Neural progenitor cell (in vitro differentiated cells): Measurements from ENCODE around the gene FAM124A. TPM values are rescaled to one million over a fixed set of nuclear protein-coding genes. Genes with fewer than 3 reads are reported as not detected.
A peak's percentile ranks its signal among the peaks of the same experiment; 100 is the strongest.

Experiments
- DNase-seq: peaks from one replicate; pipeline ENCODE4 v3.0.0-alpha.2; 2016; ENCODE audit warnings: low spot score
- H2AFZ ChIP-seq: fragments of 200-600 bp; sonication (generic); replicated peaks from 2 replicates; pipeline ENCODE4 v1.6.1; 2016; ENCODE audit warnings: antibody characterized with exemption
- H3F3A ChIP-seq: fragments of 200-600 bp; sonication (generic); 2 replicates; pipeline ENCODE4 v1.6.1; 2016; ENCODE audit warnings: antibody characterized with exemption, low read depth
- H3K27ac ChIP-seq: fragments of 200-600 bp; sonication (generic); 2 replicates; pipeline ENCODE4 v1.5.1; 2016; ENCODE audit warnings: mild to moderate bottlenecking
- H3K27me3 ChIP-seq: fragments of 200-600 bp; sonication (generic); 2 replicates; pipeline ENCODE4 v1.6.1; 2016; ENCODE audit warnings: mild to moderate bottlenecking, moderate library complexity
- H3K36me3 ChIP-seq: fragments of 200-600 bp; sonication (generic); 2 replicates; pipeline ENCODE4 v1.5.1; 2016
- H3K4me1 ChIP-seq: fragments of 200-600 bp; sonication (generic); 2 replicates; pipeline ENCODE4 v1.6.1; 2016; ENCODE audit warnings: mixed run types
- H3K4me2 ChIP-seq: fragments of 200-600 bp; sonication (generic); 2 replicates; pipeline ENCODE4 v1.6.1; 2016
- H3K4me3 ChIP-seq: fragments of 200-600 bp; sonication (generic); 2 replicates; pipeline ENCODE4 v1.5.1; 2016
- H3K79me2 ChIP-seq: fragments of 200-600 bp; sonication (generic); 2 replicates; pipeline ENCODE4 v1.6.1; 2016; ENCODE audit warnings: low read depth
- H3K9ac ChIP-seq: fragments of 200-600 bp; sonication (generic); 2 replicates; pipeline ENCODE4 v1.6.1; 2016
- H3K9me3 ChIP-seq: fragments of 200-600 bp; sonication (generic); 2 replicates; pipeline ENCODE4 v1.5.1; 2016; ENCODE audit warnings: low read depth
- H4K20me1 ChIP-seq: fragments of 200-600 bp; sonication (generic); 2 replicates; pipeline ENCODE4 v1.6.1; 2016; ENCODE audit warnings: low read depth
- H3K27ac Mint-ChIP-seq: 3 replicates; pipeline ENCODE4 v1.8.0; 2021; ENCODE audit warnings: mixed read lengths
- H3K27me3 Mint-ChIP-seq: 2 replicates; pipeline ENCODE4 v1.8.0; 2022; ENCODE audit warnings: low read depth, mild to moderate bottlenecking, inconsistent platforms, moderate library complexity, mixed read lengths; ENCODE audit not compliant: insufficient read depth
- H3K36me3 Mint-ChIP-seq: 3 replicates; pipeline ENCODE4 v1.8.0; 2021; ENCODE audit warnings: mixed read lengths
- H3K4me1 Mint-ChIP-seq: 3 replicates; pipeline ENCODE4 v1.8.0; 2021; ENCODE audit warnings: mixed read lengths
- H3K4me3 Mint-ChIP-seq: 3 replicates; pipeline ENCODE4 v1.8.0; 2021; ENCODE audit warnings: mild to moderate bottlenecking, moderate library complexity, mixed read lengths
- H3K9me3 Mint-ChIP-seq: 3 replicates; pipeline ENCODE4 v1.8.0; 2020; ENCODE audit warnings: mixed read lengths
- CTCF ChIP-seq: fragments of 200-600 bp; sonication (generic); IDR thresholded peaks from 2 replicates; pipeline ENCODE4 v1.5.1; 2017; ENCODE audit warnings: antibody characterized with exemption, mild to moderate bottlenecking
- EZH2 ChIP-seq: fragments of 200-600 bp; sonication (generic); IDR thresholded peaks from 2 replicates; pipeline ENCODE4 v1.6.1; 2017; ENCODE audit warnings: antibody characterized with exemption, mild to moderate bottlenecking, moderate library complexity
- EZH2phosphoT487 ChIP-seq: fragments of 200-600 bp; sonication (generic); IDR thresholded peaks from 2 replicates; pipeline ENCODE4 v1.6.1; 2017; ENCODE audit warnings: antibody characterized with exemption
- total RNA-seq: library from RNA; depleted of rRNA; stranded (reverse); fragments of >200 nt; gene quantifications from 2 replicates; pipeline ENCODE4 v1.2.3, GENCODE V29; 2015; ENCODE audit warnings: low replicate concordance

The FAM124A gene
- total RNA-seq, 1 donor from 2014 or later: 22.6 TPM

- Mint-ChIP-seq H3K36me3 (peaks cover 3% of the 10 kb centered on the region), H3K9me3 (no peaks in the 10 kb centered on the region), H3K27me3 (no peaks in the 10 kb centered on the region), H3K4me3 (peak overlapping the region; percentile 44), H3K27ac (peak overlapping the region; percentile 99), H3K4me1 (peaks cover 65% of the 10 kb centered on the region)
- peaks cover 62% of the 10 kb centered on the region for H3K4me1 ChIP-seq
- TF ChIP-seq EZH2phosphoT487 (no peak), CTCF (no peak), EZH2 (no peak)
- peaks cover 47% of the 10 kb centered on the region for H3F3A ChIP-seq
- no peaks in the 10 kb centered on the region for H3K36me3 ChIP-seq
- no peak overlapping the region for H2AFZ ChIP-seq
- peak; percentile 33 for DNase-seq
- H3K4me2 ChIP-seq: peak overlapping the region; percentile 71
- peak overlapping the region; percentile 85 for H3K27ac ChIP-seq
- no peaks in the 10 kb centered on the region for H3K9me3 ChIP-seq
- H3K27me3 ChIP-seq: no peaks in the 10 kb centered on the region
- peaks cover 54% of the 10 kb centered on the region for H4K20me1 ChIP-seq
- no peak overlapping the region for H3K9ac ChIP-seq
- H3K79me2 ChIP-seq: peaks cover 52% of the 10 kb centered on the region
- H3K4me3 ChIP-seq: no peak overlapping the region
Observed at GRCh38 chr13:51243832-51244231, 21.6 kb downstream of the FAM124A start.

- no peak for DNase-seq
- Mint-ChIP-seq H3K27ac (peak overlapping the region; percentile 99), H3K4me1 (peaks cover 65% of the 10 kb centered on the region)
Observed at GRCh38 chr13:51244637-51245405, 22.6 kb downstream of the FAM124A start.

GRCh38 chr13:51245583-51245982 is 23.4 kb downstream of the FAM124A start:
- peaks cover 51% of the 10 kb centered on the region for H3K79me2 ChIP-seq
- peaks cover 63% of the 10 kb centered on the region for H3K4me1 Mint-ChIP-seq
- H3K4me1 ChIP-seq: peaks cover 69% of the 10 kb centered on the region
- peaks cover 47% of the 10 kb centered on the region for H3F3A ChIP-seq
- H2AFZ ChIP-seq: no peak overlapping the region
- no peak for TF ChIP-seq CTCF
- no peak for TF ChIP-seq EZH2phosphoT487
- no peak for TF ChIP-seq EZH2
- no peak overlapping the region for H3K27ac ChIP-seq
- no peaks in the 10 kb centered on the region for H3K9me3 ChIP-seq
- H3K27ac Mint-ChIP-seq: no peak overlapping the region
- no peaks in the 10 kb centered on the region for H3K27me3 Mint-ChIP-seq
- H3K36me3 ChIP-seq: no peaks in the 10 kb centered on the region
- peaks cover 4% of the 10 kb centered on the region for H3K36me3 Mint-ChIP-seq
- H3K4me2 ChIP-seq: no peak overlapping the region
- H3K9ac ChIP-seq: no peak overlapping the region
- no peak overlapping the region for H3K4me3 ChIP-seq
- DNase-seq: no peak
- no peaks in the 10 kb centered on the region for H3K27me3 ChIP-seq
- H3K4me3 Mint-ChIP-seq: no peak overlapping the region
- H3K9me3 Mint-ChIP-seq: no peaks in the 10 kb centered on the region
- peaks cover 69% of the 10 kb centered on the region for H4K20me1 ChIP-seq

More at GRCh38 chr13:51244637-51245405, 22.6 kb downstream of the FAM124A start:
- H3K9me3 Mint-ChIP-seq: no peaks in the 10 kb centered on the region
- Histone ChIP-seq H3K9ac (no peak overlapping the region), H2AFZ (no peak overlapping the region), H3K36me3 (no peaks in the 10 kb centered on the region), H3K9me3 (no peaks in the 10 kb centered on the region), H3K79me2 (peaks cover 52% of the 10 kb centered on the region), H3K4me3 (no peak overlapping the region), H3K27ac (peak overlapping the region; percentile 40), H3K27me3 (no peaks in the 10 kb centered on the region), H3F3A (peaks cover 47% of the 10 kb centered on the region), H3K4me2 (peak overlapping the region; percentile 71), H3K4me1 (peaks cover 69% of the 10 kb centered on the region), H4K20me1 (peaks cover 63% of the 10 kb centered on the region)
- H3K36me3 Mint-ChIP-seq: peaks cover 3% of the 10 kb centered on the region
- TF ChIP-seq CTCF (no peak), EZH2 (no peak), EZH2phosphoT487 (no peak)
- no peaks in the 10 kb centered on the region for H3K27me3 Mint-ChIP-seq
- H3K4me3 Mint-ChIP-seq: no peak overlapping the region
